Measurements from ENCODE around the gene STAU1.
"Not testable (repeated sequence)": the region's sequence is repeated elsewhere in the genome, so short reads cannot be mapped to it uniquely, and the experiment has no call there.

STAU1 gene

DNA sequence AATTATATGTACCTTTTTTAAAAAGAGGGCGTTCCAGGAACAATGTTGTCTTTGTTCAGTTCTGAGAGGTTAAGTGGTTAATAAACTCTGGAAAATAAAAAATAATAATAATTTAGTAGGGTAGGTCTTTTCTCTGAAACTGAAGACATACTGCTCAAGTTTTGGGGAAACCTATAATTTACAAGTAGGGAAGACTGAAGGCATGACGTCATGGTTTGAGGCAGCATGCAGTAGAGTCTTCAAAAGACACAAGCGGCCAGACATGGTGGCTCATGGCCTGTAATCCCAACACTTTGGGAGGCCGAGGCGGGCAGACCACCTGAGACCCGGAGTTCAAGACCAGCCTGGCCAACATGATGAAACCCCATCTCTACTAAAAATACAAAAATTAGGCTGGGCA lies 14.0 kb downstream of the STAU1 start:
- DNase-seq (ENCODE audit: low read depth): no peak
- no peak overlapping the region for H3K4me3 ChIP-seq (ENCODE audit: low read length)
- no peaks in the 10 kb centered on the region for H3K27me3 ChIP-seq (replicated peaks; ENCODE audit: control insufficient read depth, insufficient read depth, low read length)
- no peak overlapping the region for H3K9ac ChIP-seq (ENCODE audit: low read length)
- H3K4me1 ChIP-seq (ENCODE audit: control insufficient read depth, insufficient read depth, low read length): peaks cover 11% of the 10 kb centered on the region
- H3K9me3 ChIP-seq (ENCODE audit: control insufficient read depth, low read length): no peaks in the 10 kb centered on the region
- peaks cover 23% of the 10 kb centered on the region for H3K36me3 ChIP-seq (ENCODE audit: control insufficient read depth, insufficient read depth, low read length, severe bottlenecking)

DNA sequence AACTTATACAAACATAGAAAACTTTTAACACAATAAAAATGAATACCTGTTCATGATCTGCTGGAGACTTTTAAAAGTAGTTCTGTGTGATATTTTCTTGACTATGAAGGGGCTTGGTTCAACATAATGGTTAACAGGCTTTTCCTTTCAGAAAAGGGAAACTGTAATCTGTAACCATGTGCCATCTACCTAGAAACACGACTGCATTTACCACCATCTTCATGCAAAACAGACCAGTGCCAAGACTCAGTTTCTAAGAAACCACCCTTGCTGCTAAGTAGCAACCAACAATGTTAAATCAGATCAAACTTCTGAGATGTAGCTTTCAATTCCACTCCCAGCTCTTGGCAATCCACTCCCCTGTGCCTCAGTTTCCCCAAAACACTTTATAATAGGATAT lies 15.7 kb downstream of the STAU1 start:
- H3K27me3 ChIP-seq (replicated peaks; ENCODE audit: control insufficient read depth, insufficient read depth, low read length): no peaks in the 10 kb centered on the region
- H3K4me3 ChIP-seq (ENCODE audit: low read length): no peak overlapping the region
- DNase-seq (ENCODE audit: low read depth): no peak
- no peak overlapping the region for H3K9ac ChIP-seq (ENCODE audit: low read length)
- H3K9me3 ChIP-seq (ENCODE audit: control insufficient read depth, low read length): no peaks in the 10 kb centered on the region
- peaks cover 18% of the 10 kb centered on the region for H3K36me3 ChIP-seq (ENCODE audit: control insufficient read depth, insufficient read depth, low read length, severe bottlenecking)
- peaks cover 24% of the 10 kb centered on the region for H3K4me1 ChIP-seq (ENCODE audit: control insufficient read depth, insufficient read depth, low read length)

DNA sequence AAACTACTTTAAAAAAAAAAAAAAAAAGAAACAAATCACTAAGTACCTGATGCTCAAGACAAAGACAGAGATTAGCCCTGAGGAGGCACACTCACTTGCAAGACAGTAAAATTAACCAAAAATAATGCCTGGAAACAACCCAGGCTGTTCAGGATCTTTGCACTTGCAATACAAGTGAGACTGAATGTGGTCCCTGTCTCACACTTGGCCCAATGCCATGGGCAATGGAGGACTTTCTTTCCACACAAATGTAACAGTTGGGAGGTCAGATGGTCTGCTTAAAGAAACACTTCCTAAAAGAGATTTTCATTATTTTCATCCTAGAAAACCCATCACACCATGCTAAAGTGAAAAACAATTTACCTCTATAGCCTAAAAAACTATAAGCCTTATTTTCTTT lies 16.2 kb downstream of the STAU1 start:
- no peaks in the 10 kb centered on the region for H3K9me3 ChIP-seq (ENCODE audit: control insufficient read depth, low read length)
- no peak overlapping the region for H3K4me3 ChIP-seq (ENCODE audit: low read length)
- H3K27me3 ChIP-seq (replicated peaks; ENCODE audit: control insufficient read depth, insufficient read depth, low read length): no peaks in the 10 kb centered on the region
- DNase-seq (ENCODE audit: low read depth): no peak
- peaks cover 18% of the 10 kb centered on the region for H3K36me3 ChIP-seq (ENCODE audit: control insufficient read depth, insufficient read depth, low read length, severe bottlenecking)
- no peak overlapping the region for H3K9ac ChIP-seq (ENCODE audit: low read length)
- H3K4me1 ChIP-seq (ENCODE audit: control insufficient read depth, insufficient read depth, low read length): peaks cover 29% of the 10 kb centered on the region

DNA sequence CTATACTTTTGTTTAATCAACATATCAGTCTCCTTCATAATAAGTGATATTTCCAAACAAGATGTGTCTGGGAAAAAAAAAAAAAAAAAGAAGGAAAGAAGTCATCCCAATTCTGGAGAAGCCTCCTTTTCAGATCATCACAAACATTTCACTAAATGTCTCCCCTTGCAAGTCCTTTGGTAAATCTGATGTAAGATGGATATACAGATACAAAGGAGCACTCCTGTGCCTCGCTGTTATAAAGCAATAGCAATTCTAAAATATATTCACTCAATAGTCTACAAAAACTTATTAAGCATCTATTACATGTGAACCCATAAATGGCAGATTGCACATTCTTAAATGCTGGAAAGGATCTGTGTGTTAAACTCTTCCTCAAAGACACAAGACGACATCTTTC lies 17.4 kb downstream of the STAU1 start:
- H3K9ac ChIP-seq (ENCODE audit: low read length): no peak overlapping the region
- H3K9me3 ChIP-seq (ENCODE audit: control insufficient read depth, low read length): no peaks in the 10 kb centered on the region
- peaks cover 35% of the 10 kb centered on the region for H3K4me1 ChIP-seq (ENCODE audit: control insufficient read depth, insufficient read depth, low read length)
- no peaks in the 10 kb centered on the region for H3K27me3 ChIP-seq (replicated peaks; ENCODE audit: control insufficient read depth, insufficient read depth, low read length)
- no peak overlapping the region for H3K4me3 ChIP-seq (ENCODE audit: low read length)
- H3K36me3 ChIP-seq (ENCODE audit: control insufficient read depth, insufficient read depth, low read length, severe bottlenecking): peaks cover 17% of the 10 kb centered on the region
- no peak for DNase-seq (ENCODE audit: low read depth)

DNA sequence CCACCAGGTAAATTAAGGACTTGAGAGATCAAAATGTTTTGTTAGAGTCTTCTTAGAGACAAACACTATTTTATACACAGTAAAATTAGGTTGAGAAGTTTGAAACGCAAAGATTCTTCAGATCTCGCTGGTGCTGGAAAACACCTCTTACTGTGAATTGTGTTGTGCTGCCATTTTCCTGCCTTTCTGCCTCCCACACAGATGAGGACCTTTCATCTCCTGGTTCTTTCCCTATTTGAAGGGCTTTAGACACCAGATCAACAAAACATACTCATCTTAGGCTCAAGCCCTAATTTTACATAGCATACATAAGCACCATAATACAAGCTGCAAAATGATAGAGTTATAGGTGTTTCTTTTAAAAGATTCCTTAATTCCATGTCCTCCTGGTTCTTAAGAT lies 18.6 kb downstream of the STAU1 start:
- Histone ChIP-seq H3K27me3 (replicated peaks; ENCODE audit: control insufficient read depth, insufficient read depth, low read length) (no peaks in the 10 kb centered on the region), H3K36me3 (ENCODE audit: control insufficient read depth, insufficient read depth, low read length, severe bottlenecking) (peaks cover 28% of the 10 kb centered on the region), H3K4me3 (ENCODE audit: low read length) (no peak overlapping the region), H3K9ac (ENCODE audit: low read length) (no peak overlapping the region), H3K9me3 (ENCODE audit: control insufficient read depth, low read length) (no peaks in the 10 kb centered on the region), H3K4me1 (ENCODE audit: control insufficient read depth, insufficient read depth, low read length) (peaks cover 35% of the 10 kb centered on the region)
- no peak for DNase-seq (ENCODE audit: low read depth)

DNA sequence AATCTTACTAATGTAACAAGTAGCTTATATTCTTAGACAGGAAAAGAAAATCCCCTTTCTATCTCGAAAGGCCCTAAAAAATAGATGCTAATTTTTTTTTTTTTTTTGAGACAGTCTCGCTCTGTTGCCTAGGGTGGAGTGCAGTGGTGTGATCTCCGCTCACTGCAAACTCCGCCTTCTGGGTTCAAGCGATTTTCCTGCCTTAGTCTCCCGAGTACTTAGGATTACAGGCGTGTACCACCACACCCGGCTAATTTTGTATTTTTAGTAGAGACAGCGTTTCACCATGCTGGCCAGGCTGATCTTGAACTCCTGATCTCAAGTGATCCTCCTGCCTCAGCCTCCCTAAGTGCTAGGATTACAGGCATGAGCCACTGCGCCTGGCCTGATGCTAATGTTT lies 19.3 kb downstream of the STAU1 start:
- H3K36me3 ChIP-seq (ENCODE audit: control insufficient read depth, insufficient read depth, low read length, severe bottlenecking): peaks cover 29% of the 10 kb centered on the region

DNA sequence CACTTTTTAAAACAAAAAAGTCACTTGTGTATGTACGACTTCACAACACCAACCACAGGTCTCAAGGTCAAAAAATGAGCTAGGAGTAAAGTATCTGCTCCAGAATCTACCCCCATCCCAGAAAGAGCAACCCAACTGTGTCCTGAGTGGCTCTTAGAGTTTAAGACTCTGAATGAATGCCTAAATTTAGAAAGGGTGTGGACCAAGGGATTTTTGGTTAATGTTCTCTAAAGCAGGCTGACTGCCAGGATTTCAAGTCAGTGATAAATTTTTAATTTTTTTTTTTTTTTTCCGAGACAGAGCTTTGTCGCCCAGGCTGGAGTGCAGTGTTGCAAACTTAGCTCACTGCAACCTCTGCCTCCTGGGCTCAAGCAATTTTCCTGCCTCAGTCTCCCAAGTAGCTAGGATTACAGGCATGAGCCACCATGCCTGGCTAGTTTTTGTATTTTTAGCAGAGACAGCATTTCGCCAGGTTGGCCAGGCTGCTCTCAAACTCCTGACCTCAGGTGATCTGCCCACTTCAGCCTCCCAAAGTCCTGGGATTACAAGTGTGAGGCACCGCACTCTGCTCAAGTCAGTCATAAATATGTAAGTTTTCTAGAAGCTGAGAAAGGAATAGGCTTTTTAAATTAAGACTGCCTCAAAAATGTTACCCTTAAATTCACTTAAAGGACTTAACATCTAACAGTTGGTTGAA lies 20.2 kb downstream of the STAU1 start:
- peak; percentile 49 for DNase-seq (ENCODE audit: low read depth)

More for the DNA sequence above, 19.3 kb downstream of the STAU1 start:
- H3K4me3 ChIP-seq (ENCODE audit: low read length); H3K9ac ChIP-seq (ENCODE audit: low read length); H3K9me3 ChIP-seq (ENCODE audit: control insufficient read depth, low read length); DNase-seq (ENCODE audit: low read depth); H3K27me3 ChIP-seq (replicated peaks; ENCODE audit: control insufficient read depth, insufficient read depth, low read length): not testable (repeated sequence)
- peaks cover 35% of the 10 kb centered on the region for H3K4me1 ChIP-seq (ENCODE audit: control insufficient read depth, insufficient read depth, low read length)

DNA sequence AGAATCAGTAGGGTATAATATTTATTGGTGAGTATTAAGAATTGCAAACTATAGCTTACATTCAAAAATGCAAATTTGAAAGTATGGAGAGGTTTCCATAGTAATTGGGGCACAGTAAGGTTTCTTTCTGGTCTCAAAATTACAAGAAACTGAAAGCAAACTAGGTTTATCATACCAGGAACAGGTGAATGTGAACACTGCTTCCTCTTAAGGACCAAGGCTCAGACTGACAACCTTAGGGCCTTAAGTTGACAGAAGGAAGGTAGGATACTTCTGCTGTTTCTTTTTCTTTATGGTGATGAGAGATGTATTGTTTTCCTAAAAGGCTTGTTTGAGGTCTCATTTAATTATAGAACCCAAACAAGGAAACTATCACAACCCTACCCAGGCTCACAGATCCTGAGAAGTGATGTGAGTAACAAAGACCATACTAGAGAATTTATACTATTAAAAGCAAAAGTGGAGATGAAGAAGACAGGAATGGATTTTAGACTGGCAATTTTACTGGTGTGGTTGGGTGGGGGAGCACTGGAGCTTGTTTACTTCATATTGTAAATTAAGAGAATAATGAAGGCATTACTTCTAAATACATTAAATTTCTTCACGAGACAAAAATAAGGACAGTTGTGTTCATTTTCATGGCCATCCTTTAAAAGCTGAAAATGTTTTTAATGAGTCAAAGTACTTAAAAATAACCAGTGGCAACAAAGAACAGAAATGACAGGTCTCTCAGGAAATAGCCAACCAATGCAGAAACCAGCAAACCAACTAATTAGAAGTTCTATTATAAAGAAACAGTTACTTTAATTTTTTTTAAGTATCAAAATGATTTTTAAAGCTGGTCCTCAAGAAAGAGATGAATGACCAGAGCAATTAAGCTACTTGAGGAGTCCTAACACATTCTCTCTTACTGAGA lies 21.3 kb downstream of the STAU1 start:
- H3K9me3 ChIP-seq (ENCODE audit: control insufficient read depth, low read length): no peaks in the 10 kb centered on the region
- H3K9ac ChIP-seq (ENCODE audit: low read length): peak overlapping the region; percentile 59
- peak overlapping the region; percentile 76 for H3K4me3 ChIP-seq (ENCODE audit: low read length)
- no peaks in the 10 kb centered on the region for H3K27me3 ChIP-seq (replicated peaks; ENCODE audit: control insufficient read depth, insufficient read depth, low read length)
- DNase-seq (ENCODE audit: low read depth): no peak
- peaks cover 31% of the 10 kb centered on the region for H3K4me1 ChIP-seq (ENCODE audit: control insufficient read depth, insufficient read depth, low read length)
- peaks cover 21% of the 10 kb centered on the region for H3K36me3 ChIP-seq (ENCODE audit: control insufficient read depth, insufficient read depth, low read length, severe bottlenecking)

More for the DNA sequence above, 20.2 kb downstream of the STAU1 start:
- H3K9ac ChIP-seq (ENCODE audit: low read length): peak overlapping the region; percentile 59
- H3K9me3 ChIP-seq (ENCODE audit: control insufficient read depth, low read length): no peaks in the 10 kb centered on the region
- peak overlapping the region; percentile 76 for H3K4me3 ChIP-seq (ENCODE audit: low read length)
- H3K36me3 ChIP-seq (ENCODE audit: control insufficient read depth, insufficient read depth, low read length, severe bottlenecking): peaks cover 29% of the 10 kb centered on the region
- H3K27me3 ChIP-seq (replicated peaks; ENCODE audit: control insufficient read depth, insufficient read depth, low read length): no peaks in the 10 kb centered on the region
- peaks cover 35% of the 10 kb centered on the region for H3K4me1 ChIP-seq (ENCODE audit: control insufficient read depth, insufficient read depth, low read length)

DNA sequence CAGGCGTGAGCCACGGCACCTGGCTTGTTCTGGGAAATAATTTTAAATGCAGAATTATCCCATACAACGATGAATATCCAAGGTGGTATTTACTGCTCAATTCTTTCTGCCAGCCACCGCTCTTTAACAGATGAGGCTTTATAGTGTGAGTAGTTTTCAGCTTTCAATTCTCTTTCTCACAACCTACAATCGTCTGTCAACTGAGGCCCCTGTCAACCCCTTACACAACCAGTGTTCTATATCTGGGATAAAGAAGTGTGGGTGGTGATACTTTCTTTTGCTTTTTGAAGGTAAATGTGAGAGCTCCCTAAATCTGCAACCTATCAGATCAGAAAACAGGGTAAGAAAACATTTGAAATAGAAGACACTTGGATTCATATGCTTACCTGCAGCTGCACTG lies 22.5 kb downstream of the STAU1 start:
- no peak for DNase-seq (ENCODE audit: low read depth)
- H3K4me1 ChIP-seq (ENCODE audit: control insufficient read depth, insufficient read depth, low read length): peaks cover 40% of the 10 kb centered on the region
- H3K9ac ChIP-seq (ENCODE audit: low read length): no peak overlapping the region
- no peaks in the 10 kb centered on the region for H3K27me3 ChIP-seq (replicated peaks; ENCODE audit: control insufficient read depth, insufficient read depth, low read length)
- peaks cover 24% of the 10 kb centered on the region for H3K36me3 ChIP-seq (ENCODE audit: control insufficient read depth, insufficient read depth, low read length, severe bottlenecking)
- H3K9me3 ChIP-seq (ENCODE audit: control insufficient read depth, low read length): no peaks in the 10 kb centered on the region
- H3K4me3 ChIP-seq (ENCODE audit: low read length): no peak overlapping the region

DNA sequence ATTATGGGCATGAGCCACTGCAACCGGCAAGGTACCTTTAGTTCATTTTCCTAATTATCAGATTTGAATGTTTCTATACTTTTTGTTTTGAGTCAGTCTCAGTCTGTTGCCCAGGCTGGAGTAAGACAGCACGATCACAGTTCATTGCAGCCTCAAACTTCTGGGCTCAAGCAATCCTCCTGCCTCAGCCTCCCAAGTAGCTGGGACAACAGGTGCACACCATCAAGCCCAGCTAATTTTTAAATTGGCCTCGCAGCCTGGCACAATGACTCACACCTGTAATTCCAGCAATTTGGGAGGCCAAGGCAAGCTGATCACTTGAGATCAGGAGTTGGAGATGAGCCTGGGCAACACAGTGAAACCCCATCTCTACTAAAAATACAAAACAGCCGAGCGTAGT lies 24.4 kb downstream of the STAU1 start:
- Histone ChIP-seq H3K27me3 (replicated peaks; ENCODE audit: control insufficient read depth, insufficient read depth, low read length) (no peaks in the 10 kb centered on the region), H3K4me3 (ENCODE audit: low read length) (no peak overlapping the region), H3K9ac (ENCODE audit: low read length) (no peak overlapping the region), H3K9me3 (ENCODE audit: control insufficient read depth, low read length) (no peaks in the 10 kb centered on the region), H3K36me3 (ENCODE audit: control insufficient read depth, insufficient read depth, low read length, severe bottlenecking) (peaks cover 18% of the 10 kb centered on the region), H3K4me1 (ENCODE audit: control insufficient read depth, insufficient read depth, low read length) (peaks cover 38% of the 10 kb centered on the region)
- no peak for DNase-seq (ENCODE audit: low read depth)

DNA sequence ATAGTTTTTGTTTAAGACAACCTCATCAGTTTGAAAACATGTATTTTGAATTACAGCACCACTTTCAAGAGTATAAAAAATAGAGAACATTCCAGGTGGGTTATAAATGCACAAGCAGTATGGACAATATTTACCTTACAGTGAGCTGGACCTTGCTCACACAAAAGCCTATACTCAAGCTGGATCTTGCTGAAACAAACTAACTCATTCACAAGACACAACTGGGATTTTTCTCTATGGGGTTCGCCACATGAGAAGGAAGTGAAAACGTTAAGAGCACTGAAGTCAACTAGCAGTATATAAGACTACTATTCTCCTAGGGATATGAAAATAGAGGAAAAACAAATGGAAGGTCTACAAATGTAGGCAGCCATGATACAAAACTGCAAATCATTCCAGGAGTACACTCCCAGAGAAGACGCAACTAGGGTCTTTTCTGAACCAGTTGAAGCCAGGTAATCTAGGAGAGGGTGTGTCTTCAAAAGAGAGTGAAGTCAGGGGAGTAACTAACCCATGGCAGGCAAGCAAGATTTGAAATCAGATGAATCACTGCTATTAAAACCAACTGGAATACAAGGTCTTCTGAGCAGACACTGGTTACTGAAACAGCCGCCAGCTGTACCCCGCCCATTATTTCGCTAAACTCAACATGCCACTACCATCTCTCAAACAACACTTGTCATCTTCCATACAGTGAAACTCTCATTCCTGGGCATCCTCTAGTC lies 26.5 kb downstream of the STAU1 start:
- no peaks in the 10 kb centered on the region for H3K27me3 ChIP-seq (replicated peaks; ENCODE audit: control insufficient read depth, insufficient read depth, low read length)
- H3K9ac ChIP-seq (ENCODE audit: low read length): no peak overlapping the region
- no peak for DNase-seq (ENCODE audit: low read depth)
- no peak overlapping the region for H3K4me3 ChIP-seq (ENCODE audit: low read length)
- peaks cover 18% of the 10 kb centered on the region for H3K4me1 ChIP-seq (ENCODE audit: control insufficient read depth, insufficient read depth, low read length)
- H3K36me3 ChIP-seq (ENCODE audit: control insufficient read depth, insufficient read depth, low read length, severe bottlenecking): peaks cover 19% of the 10 kb centered on the region
- H3K9me3 ChIP-seq (ENCODE audit: control insufficient read depth, low read length): no peaks in the 10 kb centered on the region
